CD14-positive monocyte (primary cell): ENCODE results near the gene CCDC141. TPM values are rescaled to one million over a fixed set of nuclear protein-coding genes. Genes with fewer than 3 reads are reported as not detected.

ENCODE experiments used
- DNase-seq, 3 donors: peaks; one replicate each; pipeline ENCODE4 v3.0.0-alpha.2; 2011 to 2022
- H2AFZ ChIP-seq: 2 replicates; pipeline ENCODE4 v1.6.0; 2012; ENCODE audit warnings: mild to moderate bottlenecking, low read depth, low read length, inconsistent platforms; ENCODE audit not compliant: insufficient read depth, poor library complexity, severe bottlenecking
- H3K27ac ChIP-seq, 2 donors: 1 replicate in 1 of 2; 2 replicates in 1 of 2; pipeline ENCODE4 v1.5.1; 2012 to 2013; ENCODE audit warnings: low read length in 2 of 2, control low read depth in 1 of 2, inconsistent platforms in 1 of 2, low read depth in 1 of 2, mild to moderate bottlenecking in 1 of 2
- H3K27me3 ChIP-seq, 2 donors: one replicate each; pipeline versions ENCODE4 v1.6.0 to v1.6.1; 2011 to 2013; ENCODE audit warnings: low read length in 2 of 2; ENCODE audit not compliant: control insufficient read depth in 2 of 2, insufficient read depth in 2 of 2
- H3K36me3 ChIP-seq, 2 donors: replicated peaks in 1 of 2; 1 replicate in 1 of 2; 2 replicates in 1 of 2; pipeline versions ENCODE4 v1.5.1 to v1.6.1; 2012 to 2013; ENCODE audit warnings: low read length in 2 of 2, control low read depth in 1 of 2, inconsistent platforms in 1 of 2, mild to moderate bottlenecking in 1 of 2; ENCODE audit not compliant: insufficient read depth in 2 of 2, control insufficient read depth in 1 of 2
- H3K4me1 ChIP-seq, 2 donors: 1 replicate in 1 of 2; 2 replicates in 1 of 2; pipeline versions ENCODE4 v1.5.1 to v1.6.1; 2012 to 2013; ENCODE audit warnings: low read length in 2 of 2, control low read depth in 1 of 2, inconsistent platforms in 1 of 2, mild to moderate bottlenecking in 1 of 2, moderate library complexity in 1 of 2; ENCODE audit not compliant: insufficient read depth in 2 of 2, control insufficient read depth in 1 of 2
- H3K4me2 ChIP-seq: replicated peaks from 2 replicates; pipeline ENCODE3; 2012; ENCODE audit warnings: low read length, moderate library complexity, mild to moderate bottlenecking; ENCODE audit not compliant: poor library complexity, severe bottlenecking; ENCODE audit errors: extremely low read depth
- H3K4me3 ChIP-seq, 3 experiments: fragments of 200-600 bp in 1 of 3; sonication (generic) in 1 of 3; replicated peaks in 1 of 3; 1 replicate in 2 of 3; 2 replicates in 1 of 3; pipeline ENCODE4 v1.5.1; 2011 to 2013; ENCODE audit warnings: low read length in 3 of 3, mild to moderate bottlenecking in 3 of 3, control low read depth in 2 of 3, low read depth in 2 of 3, inconsistent platforms in 1 of 3, moderate library complexity in 1 of 3
- H3K79me2 ChIP-seq: 2 replicates; pipeline ENCODE4 v1.6.0; 2012; ENCODE audit warnings: mild to moderate bottlenecking, control low read depth, inconsistent platforms, low read length, moderate library complexity; ENCODE audit not compliant: insufficient read depth
- H3K9ac ChIP-seq: 2 replicates; pipeline ENCODE4 v1.6.0; 2017; ENCODE audit warnings: low read length, mild to moderate bottlenecking; ENCODE audit not compliant: insufficient read depth, poor library complexity, severe bottlenecking
- H3K9me3 ChIP-seq, 2 donors: replicated peaks in 1 of 2; 1 replicate in 1 of 2; 2 replicates in 1 of 2; pipeline versions ENCODE4 v1.5.1 to v1.6.1; 2012 to 2013; ENCODE audit warnings: low read length in 2 of 2, control low read depth in 1 of 2; ENCODE audit not compliant: control insufficient read depth in 1 of 2, insufficient read depth in 1 of 2
- H4K20me1 ChIP-seq: 2 replicates; pipeline ENCODE4 v1.6.0; 2012; ENCODE audit warnings: mild to moderate bottlenecking, low read length, control low read depth, moderate library complexity; ENCODE audit not compliant: insufficient read depth
- H3K27ac Mint-ChIP-seq, 7 donors: one replicate each; pipeline ENCODE4 v1.8.0; 2020; ENCODE audit warnings: mild to moderate bottlenecking in 7 of 7, mixed read lengths in 7 of 7, moderate library complexity in 6 of 7, inconsistent platforms in 2 of 7
- H3K27me3 Mint-ChIP-seq, 3 donors: one replicate each; pipeline ENCODE4 v1.8.0; 2021 to 2022; ENCODE audit warnings: low read depth in 3 of 3, mild to moderate bottlenecking in 3 of 3, mixed read lengths in 3 of 3, moderate library complexity in 3 of 3, inconsistent platforms in 1 of 3
- H3K36me3 Mint-ChIP-seq, 2 donors: one replicate each; pipeline ENCODE4 v1.8.0; 2020; ENCODE audit warnings: mixed read lengths in 2 of 2, inconsistent platforms in 1 of 2, mild to moderate bottlenecking in 1 of 2
- H3K4me1 Mint-ChIP-seq: one replicate; pipeline ENCODE4 v1.8.0; 2020; ENCODE audit warnings: mild to moderate bottlenecking, mixed read lengths
- H3K4me3 Mint-ChIP-seq, 2 donors: one replicate each; pipeline ENCODE4 v1.8.0; 2020; ENCODE audit warnings: mild to moderate bottlenecking in 2 of 2, mixed read lengths in 2 of 2, moderate library complexity in 1 of 2
- H3K9me3 Mint-ChIP-seq, 7 donors: one replicate each; pipeline ENCODE4 v1.8.0; 2020 to 2022; ENCODE audit warnings: mixed read lengths in 7 of 7, mild to moderate bottlenecking in 6 of 7, moderate library complexity in 6 of 7, inconsistent platforms in 2 of 7
- WGBS: methylation state at CpG from one replicate; pipeline ENCODE4 v1.1.5; 2013; ENCODE audit warnings: missing lambda C conversion rate; ENCODE audit not compliant: insufficient coverage; 5-methylcytosine and 5-hydroxymethylcytosine counted together
- intact Hi-C, 2 donors: fragments of 100-400 bp; cut with micrococcal nuclease; formaldehyde crosslinking; loops; one replicate each; pipeline versions ENCODE4 v1.15.0 to v1.15.1; 2023
- polyA plus RNA-seq, 3 donors: library from polyadenylated mRNA; depleted of rRNA in 1 of 3; unstranded in 2 of 3; stranded (reverse) in 1 of 3; fragments of 300-500 nt in 2 of 3; fragments of >200 nt in 1 of 3; fragmentation: Illumina TruSeq in 2 of 3; gene quantifications; 1 replicate in 2 of 3; 2 replicates in 1 of 3; pipeline ENCODE4 v1.2.3, GENCODE V29; 2012 to 2021
- TF ChIP-seq, protein P1 (sequence below): fragments of 200-600 bp; IDR thresholded peaks from one replicate; pipeline ENCODE4 v1.8.0; 2022; ENCODE audit warnings: antibody characterized with exemption, mild to moderate bottlenecking

The CCDC141 gene
- polyA plus RNA-seq, 3 donors = not detected

DNA sequence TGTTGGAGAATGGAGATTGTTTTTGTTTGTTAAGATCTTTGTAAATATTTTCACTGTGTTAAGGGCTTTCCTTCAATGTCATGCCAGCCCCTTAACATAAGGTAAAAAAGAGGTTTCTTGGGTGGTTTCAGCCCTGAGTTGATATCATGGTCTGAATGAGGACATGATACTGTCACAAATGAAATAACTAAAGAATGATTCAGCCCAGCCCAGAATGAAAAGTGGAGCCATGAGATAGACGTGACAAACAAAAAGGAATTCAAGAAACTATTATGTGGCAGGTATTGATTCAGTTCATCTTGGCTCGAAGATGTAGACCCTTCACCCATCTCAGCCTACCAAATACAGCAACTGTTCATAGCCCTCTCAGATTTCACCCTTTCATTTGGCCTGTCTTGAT lies 154.1 kb downstream of the CCDC141 start:
- Histone ChIP-seq H3K9me3 (no peaks in the 10 kb centered on the region), H3K36me3 (no peaks in the 10 kb centered on the region), H3K79me2 (no peaks in the 10 kb centered on the region), H3K27ac (no peak overlapping the region), H4K20me1 (no peaks in the 10 kb centered on the region), H2AFZ (no peak overlapping the region), H3K4me1 (no peaks in the 10 kb centered on the region), H3K4me2 (no peak overlapping the region), H3K9ac (no peak overlapping the region), H3K4me3 (no peak overlapping the region), H3K27me3 (no peaks in the 10 kb centered on the region)
- no peaks in the 10 kb centered on the region for H3K36me3 Mint-ChIP-seq
- TF ChIP-seq, protein P1, sequence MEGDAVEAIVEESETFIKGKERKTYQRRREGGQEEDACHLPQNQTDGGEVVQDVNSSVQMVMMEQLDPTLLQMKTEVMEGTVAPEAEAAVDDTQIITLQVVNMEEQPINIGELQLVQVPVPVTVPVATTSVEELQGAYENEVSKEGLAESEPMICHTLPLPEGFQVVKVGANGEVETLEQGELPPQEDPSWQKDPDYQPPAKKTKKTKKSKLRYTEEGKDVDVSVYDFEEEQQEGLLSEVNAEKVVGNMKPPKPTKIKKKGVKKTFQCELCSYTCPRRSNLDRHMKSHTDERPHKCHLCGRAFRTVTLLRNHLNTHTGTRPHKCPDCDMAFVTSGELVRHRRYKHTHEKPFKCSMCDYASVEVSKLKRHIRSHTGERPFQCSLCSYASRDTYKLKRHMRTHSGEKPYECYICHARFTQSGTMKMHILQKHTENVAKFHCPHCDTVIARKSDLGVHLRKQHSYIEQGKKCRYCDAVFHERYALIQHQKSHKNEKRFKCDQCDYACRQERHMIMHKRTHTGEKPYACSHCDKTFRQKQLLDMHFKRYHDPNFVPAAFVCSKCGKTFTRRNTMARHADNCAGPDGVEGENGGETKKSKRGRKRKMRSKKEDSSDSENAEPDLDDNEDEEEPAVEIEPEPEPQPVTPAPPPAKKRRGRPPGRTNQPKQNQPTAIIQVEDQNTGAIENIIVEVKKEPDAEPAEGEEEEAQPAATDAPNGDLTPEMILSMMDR = no peak
- no peak overlapping the region for H3K27ac Mint-ChIP-seq
- 100% methylated on average over 1 of the region's 2 CpGs for WGBS
- no peak overlapping the region for H3K4me3 Mint-ChIP-seq
- no peaks in the 10 kb centered on the region for H3K4me1 Mint-ChIP-seq
- H3K27me3 Mint-ChIP-seq = peaks cover 0 to 3% (median 0%) of the 10 kb centered on the region in 3 donors
- H3K9me3 Mint-ChIP-seq = peaks cover 0 to 2% (median 0%) of the 10 kb centered on the region in 7 donors
- intact Hi-C loops = no loop called here
- DNase-seq = no peak

DNA sequence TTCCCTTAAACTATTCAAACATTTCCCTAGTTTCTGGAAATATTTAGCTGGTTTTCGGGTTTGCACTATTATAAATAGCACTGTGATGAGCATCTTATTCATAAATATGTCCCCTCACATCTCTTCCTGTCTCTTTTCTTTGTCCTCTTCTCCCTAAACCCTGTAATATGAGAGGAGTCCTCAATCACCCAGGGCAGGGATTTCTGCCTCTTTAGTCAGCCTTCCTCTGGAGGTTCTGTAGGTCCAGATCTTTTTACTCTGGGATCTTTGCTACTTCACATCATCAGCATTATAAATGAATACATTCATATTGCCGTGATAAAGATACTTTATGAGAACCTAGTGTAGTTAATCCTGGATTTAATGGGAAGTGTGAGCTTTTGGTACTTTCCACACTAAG lies 154.8 kb downstream of the CCDC141 start:
- DNase-seq = no peak
- Histone ChIP-seq H3K36me3 (no peaks in the 10 kb centered on the region), H3K27me3 (no peaks in the 10 kb centered on the region), H3K4me3 (no peak overlapping the region), H3K4me2 (no peak overlapping the region), H3K9me3 (no peaks in the 10 kb centered on the region), H3K79me2 (no peaks in the 10 kb centered on the region), H4K20me1 (no peaks in the 10 kb centered on the region), H3K9ac (no peak overlapping the region), H3K27ac (no peak overlapping the region), H2AFZ (no peak overlapping the region), H3K4me1 (no peaks in the 10 kb centered on the region)
- Mint-ChIP-seq H3K4me1 (no peaks in the 10 kb centered on the region), H3K9me3 (peaks cover 0 to 2% (median 0%) of the 10 kb centered on the region in 7 donors), H3K36me3 (no peaks in the 10 kb centered on the region), H3K27ac (no peak overlapping the region), H3K4me3 (no peak overlapping the region), H3K27me3 (peaks cover 0 to 3% (median 0%) of the 10 kb centered on the region in 3 donors)
- TF ChIP-seq, protein P1 = no peak
- intact Hi-C loops = no loop called here
- no CpG with 5 or more reads among the region's 2 CpGs for WGBS
